CD8-positive, alpha-beta memory T cell (primary cell): ENCODE data around the gene GRAMD4. TPM values are rescaled to one million over a fixed set of nuclear protein-coding genes. Genes with fewer than 3 reads are reported as not detected.
A peak's percentile ranks its signal among the peaks of the same experiment; 100 is the strongest.

Experiments used
- CTCF ChIA-PET: fragments of 350-600 bp; sonication (Branson Sonifier 250); formaldehyde crosslinking; loops from one replicate; lab custom pipeline; 2021; ENCODE audit warnings: antibody characterized with exemption; lab: Charles Lee
- POLR2A ChIA-PET: fragments of 350-600 bp; sonication (Branson Sonifier 250); formaldehyde crosslinking; loops from one replicate; lab custom pipeline; 2021; ENCODE audit warnings: antibody characterized with exemption; lab: Charles Lee
- DNase-seq, 5 donors: peaks; one replicate each; pipeline versions ENCODE4 v3.0.0 to v3.0.0-alpha.2; 2020 to 2022; ENCODE audit warnings: mixed read lengths in 1 of 5
- H3K27ac ChIP-seq: one replicate; pipeline ENCODE4 v1.7.0; 2013; ENCODE audit warnings: low read depth, mild to moderate bottlenecking, low read length, moderate library complexity
- H3K27me3 ChIP-seq: 2 replicates; pipeline ENCODE4 v1.7.0; 2013; ENCODE audit warnings: low read length, mild to moderate bottlenecking; ENCODE audit not compliant: insufficient read depth, poor library complexity, severe bottlenecking
- H3K36me3 ChIP-seq: 2 replicates; pipeline ENCODE4 v1.7.0; 2013; ENCODE audit warnings: mild to moderate bottlenecking, low read length, moderate library complexity; ENCODE audit not compliant: insufficient read depth
- H3K4me1 ChIP-seq: 2 replicates; pipeline ENCODE4 v1.7.0; 2013; ENCODE audit warnings: mild to moderate bottlenecking, low read length, moderate library complexity; ENCODE audit not compliant: insufficient read depth
- H3K4me3 ChIP-seq: 2 replicates; pipeline ENCODE4 v1.7.0; 2013; ENCODE audit warnings: mild to moderate bottlenecking, low read length
- H3K9me3 ChIP-seq: 2 replicates; pipeline ENCODE4 v1.7.0; 2013; ENCODE audit warnings: mild to moderate bottlenecking, low read length
- H3K27ac Mint-ChIP-seq, 8 donors: one replicate each; pipeline ENCODE4 v1.8.0; 2020 to 2021; ENCODE audit warnings: mixed read lengths in 8 of 8, mild to moderate bottlenecking in 6 of 8, inconsistent platforms in 3 of 8, moderate library complexity in 3 of 8
- H3K27me3 Mint-ChIP-seq, 2 donors: one replicate each; pipeline ENCODE4 v1.8.0; 2020 to 2021; ENCODE audit warnings: mixed read lengths in 2 of 2, mild to moderate bottlenecking in 1 of 2, moderate library complexity in 1 of 2
- H3K36me3 Mint-ChIP-seq, 3 donors: one replicate each; pipeline ENCODE4 v1.8.0; 2020 to 2021; ENCODE audit warnings: mixed read lengths in 3 of 3, inconsistent platforms in 1 of 3, mild to moderate bottlenecking in 1 of 3
- H3K4me1 Mint-ChIP-seq, 3 donors: one replicate each; pipeline ENCODE4 v1.8.0; 2020 to 2021; ENCODE audit warnings: mixed read lengths in 3 of 3, inconsistent platforms in 1 of 3, mild to moderate bottlenecking in 1 of 3
- H3K4me3 Mint-ChIP-seq, 7 donors: one replicate each; pipeline ENCODE4 v1.8.0; 2020 to 2021; ENCODE audit warnings: mixed read lengths in 7 of 7, mild to moderate bottlenecking in 6 of 7, moderate library complexity in 4 of 7, inconsistent platforms in 2 of 7
- H3K9me3 Mint-ChIP-seq, 5 donors: one replicate each; pipeline ENCODE4 v1.8.0; 2020 to 2022; ENCODE audit warnings: mixed read lengths in 5 of 5, mild to moderate bottlenecking in 3 of 5, moderate library complexity in 2 of 5, inconsistent platforms in 1 of 5
- polyA plus RNA-seq: library from polyadenylated mRNA; unstranded; fragments of 300-500 nt; fragmentation: Illumina TruSeq; gene quantifications from one replicate; pipeline ENCODE4 v1.2.3, GENCODE V29; 2021
- total RNA-seq, 2 experiments: library from RNA; stranded (reverse); gene quantifications; one replicate each; pipeline ENCODE4 v1.2.3, GENCODE V29; 2021

Gene GRAMD4
- total and polyA plus RNA-seq, 3 experiments from 2014 or later = 7.6 to 33.0 (median 25.3) TPM

DNA sequence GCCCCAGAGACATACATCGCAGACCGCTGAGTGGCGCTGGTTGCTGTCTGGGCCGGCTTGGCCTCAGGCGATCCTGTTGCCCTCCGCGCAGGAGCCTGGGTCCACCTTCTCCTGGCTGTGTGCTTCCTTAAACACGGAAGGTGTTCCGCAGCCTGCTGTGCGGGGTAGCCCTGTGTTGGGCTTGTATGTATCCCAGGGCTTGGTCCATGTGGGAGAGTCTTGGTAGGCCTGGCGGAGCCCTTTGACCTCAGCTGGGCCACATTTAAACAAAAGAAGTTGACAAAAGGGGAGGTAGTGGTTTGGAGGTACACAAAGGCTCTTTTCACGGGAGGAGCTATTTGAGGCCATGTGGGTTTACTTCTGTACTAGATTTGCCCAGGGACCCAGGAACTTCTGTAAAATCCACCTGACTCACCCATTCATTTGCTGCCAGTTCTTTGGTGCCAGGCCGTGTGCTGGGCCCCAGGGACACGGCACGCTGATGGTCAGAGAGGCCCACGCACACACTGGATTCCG is 11.0 kb upstream of the GRAMD4 start:
- ChIA-PET CTCF (no interaction called here), POLR2A (no interaction called here)
- Histone ChIP-seq H3K4me1 (peaks cover 26% of the 10 kb centered on the region), H3K4me3 (no peak overlapping the region), H3K36me3 (no peaks in the 10 kb centered on the region), H3K27ac (no peak overlapping the region), H3K9me3 (no peaks in the 10 kb centered on the region), H3K27me3 (no peaks in the 10 kb centered on the region)
- Mint-ChIP-seq H3K9me3 (no peaks in the 10 kb centered on the region), H3K27me3 (no peaks in the 10 kb centered on the region), H3K36me3 (no peaks in the 10 kb centered on the region), H3K4me1 (peaks cover 29 to 33% (median 32%) of the 10 kb centered on the region in 3 donors), H3K27ac (no peak overlapping the region), H3K4me3 (no peak overlapping the region)
- DNase-seq = no peak

DNA sequence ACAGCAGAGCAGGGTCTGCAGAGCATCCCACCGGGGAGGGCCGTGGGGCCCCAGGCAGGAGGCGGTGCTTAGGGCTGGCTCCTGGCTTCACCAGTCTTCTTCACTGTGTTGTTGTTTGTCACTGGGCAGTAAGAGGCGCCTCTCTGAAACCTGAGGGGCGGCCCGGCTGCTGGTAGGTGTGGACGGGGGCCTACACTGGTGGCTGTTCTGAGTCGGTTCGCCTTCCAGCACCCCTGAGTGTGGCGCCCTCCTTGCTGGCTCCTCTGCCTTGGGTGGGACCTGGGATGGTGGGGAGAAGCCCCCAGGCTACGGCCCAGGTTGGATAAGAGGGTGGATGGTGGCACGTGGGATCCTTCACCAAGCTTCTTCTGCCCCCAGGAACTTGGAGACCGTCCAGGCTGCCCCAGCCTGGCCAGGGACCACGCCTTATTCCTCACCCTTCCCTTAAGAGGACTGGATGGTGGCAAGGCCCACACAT is 10.4 kb upstream of the GRAMD4 start:
- no peak overlapping the region for H3K4me3 ChIP-seq
- Mint-ChIP-seq H3K36me3 (no peaks in the 10 kb centered on the region), H3K27me3 (no peaks in the 10 kb centered on the region), H3K27ac (no peak overlapping the region), H3K4me1 (peaks cover 31 to 34% (median 33%) of the 10 kb centered on the region in 3 donors), H3K9me3 (no peaks in the 10 kb centered on the region), H3K4me3 (no peak overlapping the region)
- no peaks in the 10 kb centered on the region for H3K36me3 ChIP-seq
- ChIA-PET CTCF (no interaction called here), POLR2A (no interaction called here)
- H3K9me3 ChIP-seq = no peaks in the 10 kb centered on the region
- no peak overlapping the region for H3K27ac ChIP-seq
- peaks cover 27% of the 10 kb centered on the region for H3K4me1 ChIP-seq
- H3K27me3 ChIP-seq = no peaks in the 10 kb centered on the region
- no peak for DNase-seq

DNA sequence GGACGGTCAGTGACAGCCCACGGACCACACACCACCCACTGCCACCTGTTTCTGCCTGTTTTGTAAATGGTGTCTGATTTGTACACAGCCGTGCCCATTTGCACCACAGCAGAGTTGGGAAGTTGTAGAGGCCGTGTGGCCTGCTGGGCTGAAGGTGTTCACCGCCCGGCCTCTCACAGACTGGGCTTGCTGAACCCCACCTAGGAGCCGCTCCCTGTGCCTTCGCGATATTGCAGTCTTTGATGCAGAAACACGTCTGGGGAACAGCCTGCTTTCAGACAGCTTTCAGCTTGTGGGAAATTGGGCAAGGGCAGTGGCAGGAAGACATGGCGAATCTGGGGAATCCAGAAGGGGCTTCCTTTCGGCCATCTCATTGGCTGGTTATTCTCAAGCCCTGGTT is 9.8 kb upstream of the GRAMD4 start:
- Histone ChIP-seq H3K4me1 (peaks cover 29% of the 10 kb centered on the region), H3K27ac (no peak overlapping the region)

DNA sequence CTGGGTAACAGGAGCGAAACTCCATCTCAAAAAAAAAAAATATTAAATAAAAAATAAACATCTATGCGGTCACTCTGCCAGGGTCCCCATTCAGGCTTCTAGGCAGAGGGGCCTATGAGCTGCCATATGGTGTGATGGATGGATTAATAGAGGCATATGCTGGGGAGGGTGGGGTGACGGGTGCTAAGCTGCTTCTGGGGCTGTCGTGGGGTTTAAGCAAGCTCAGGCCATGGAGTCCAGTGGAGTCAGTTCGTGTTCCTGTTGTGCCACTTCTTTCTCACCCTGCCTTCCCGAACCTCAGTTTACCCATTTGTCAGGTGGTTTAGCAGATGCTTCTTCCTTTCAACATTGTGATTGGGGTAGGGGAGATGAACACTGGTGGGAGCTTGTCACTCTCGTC is 9.0 kb upstream of the GRAMD4 start:
- H3K36me3 ChIP-seq = no peaks in the 10 kb centered on the region
- Mint-ChIP-seq H3K36me3 (no peaks in the 10 kb centered on the region), H3K27ac (no peak overlapping the region), H3K4me1 (peaks cover 26 to 30% (median 29%) of the 10 kb centered on the region in 3 donors), H3K4me3 (no peak overlapping the region), H3K27me3 (no peaks in the 10 kb centered on the region), H3K9me3 (no peaks in the 10 kb centered on the region)
- H3K27me3 ChIP-seq = no peaks in the 10 kb centered on the region
- no peaks in the 10 kb centered on the region for H3K9me3 ChIP-seq
- peaks cover 29% of the 10 kb centered on the region for H3K4me1 ChIP-seq
- CTCF ChIA-PET = interaction anchor here (1.3 kb wide), 1 partner anchor 12 kb away, joined by 3 read pairs; no protein-coding TSS in a partner anchor
- POLR2A ChIA-PET = no interaction called here
- H3K4me3 ChIP-seq = no peak overlapping the region
- no peak for DNase-seq
- no peak overlapping the region for H3K27ac ChIP-seq

More for the DNA sequence above, 9.8 kb upstream of the GRAMD4 start:
- H3K27me3 Mint-ChIP-seq = no peaks in the 10 kb centered on the region
- Histone ChIP-seq H3K27me3 (no peaks in the 10 kb centered on the region), H3K9me3 (no peaks in the 10 kb centered on the region), H3K4me3 (no peak overlapping the region), H3K36me3 (no peaks in the 10 kb centered on the region)
- CTCF ChIA-PET = interaction anchor here (1.3 kb wide), 1 partner anchor 13 kb away, joined by 3 read pairs; no protein-coding TSS in a partner anchor
- H3K4me1 Mint-ChIP-seq = peaks cover 27 to 31% (median 30%) of the 10 kb centered on the region in 3 donors
- DNase-seq = no peak
- H3K9me3 Mint-ChIP-seq = no peaks in the 10 kb centered on the region
- no peak overlapping the region for H3K4me3 Mint-ChIP-seq
- no peaks in the 10 kb centered on the region for H3K36me3 Mint-ChIP-seq
- POLR2A ChIA-PET = no interaction called here
- peak overlapping the region in 2 of 8 donors; percentile 5 to 35 for H3K27ac Mint-ChIP-seq

DNA sequence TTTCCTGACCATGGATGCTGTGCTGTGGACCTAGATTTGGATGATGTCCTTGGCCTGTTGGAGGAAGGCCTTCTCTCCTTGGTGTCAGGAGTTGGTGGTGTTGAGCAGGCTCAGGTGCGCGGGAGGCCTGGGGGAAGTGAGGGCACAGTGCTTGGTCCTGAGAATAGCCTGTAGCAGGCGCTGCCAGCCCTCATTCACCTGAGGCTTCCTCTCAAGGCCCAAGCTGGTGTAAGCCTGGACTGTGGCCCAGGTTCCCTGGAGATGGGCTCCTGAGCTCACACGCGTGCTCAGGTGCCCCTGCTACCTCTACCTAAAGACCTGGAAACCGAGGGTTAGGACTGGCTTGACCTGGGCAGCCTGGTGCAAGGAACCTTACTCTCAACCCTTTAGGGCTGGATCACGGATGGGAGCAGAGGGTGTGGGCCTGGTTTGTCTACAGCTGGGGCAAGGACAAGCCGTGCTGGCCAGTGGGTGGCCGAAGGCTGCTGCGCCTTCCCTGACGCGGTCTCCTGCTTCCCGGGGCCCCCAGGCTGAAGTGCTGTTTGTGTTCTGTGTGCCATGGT is 7.8 kb upstream of the GRAMD4 start:
- Histone ChIP-seq H3K27ac (no peak overlapping the region), H3K9me3 (no peaks in the 10 kb centered on the region), H3K4me3 (peak overlapping the region; percentile 74), H3K36me3 (no peaks in the 10 kb centered on the region), H3K4me1 (peaks cover 29% of the 10 kb centered on the region), H3K27me3 (no peaks in the 10 kb centered on the region)
- Mint-ChIP-seq H3K9me3 (no peaks in the 10 kb centered on the region), H3K36me3 (no peaks in the 10 kb centered on the region), H3K4me1 (peaks cover 26 to 30% (median 29%) of the 10 kb centered on the region in 3 donors), H3K27ac (peak overlapping the region; percentile 67 to 91 (median 89)), H3K27me3 (no peaks in the 10 kb centered on the region), H3K4me3 (peak overlapping the region; percentile 84 to 94 (median 91))
- no peak for DNase-seq
- ChIA-PET CTCF (interaction anchor here (0.8 to 1.9 kb wide), 2 partner anchors 11 to 49 kb away, joined by 4 to 5 read pairs; no protein-coding TSS in a partner anchor), POLR2A (no interaction called here)

DNA sequence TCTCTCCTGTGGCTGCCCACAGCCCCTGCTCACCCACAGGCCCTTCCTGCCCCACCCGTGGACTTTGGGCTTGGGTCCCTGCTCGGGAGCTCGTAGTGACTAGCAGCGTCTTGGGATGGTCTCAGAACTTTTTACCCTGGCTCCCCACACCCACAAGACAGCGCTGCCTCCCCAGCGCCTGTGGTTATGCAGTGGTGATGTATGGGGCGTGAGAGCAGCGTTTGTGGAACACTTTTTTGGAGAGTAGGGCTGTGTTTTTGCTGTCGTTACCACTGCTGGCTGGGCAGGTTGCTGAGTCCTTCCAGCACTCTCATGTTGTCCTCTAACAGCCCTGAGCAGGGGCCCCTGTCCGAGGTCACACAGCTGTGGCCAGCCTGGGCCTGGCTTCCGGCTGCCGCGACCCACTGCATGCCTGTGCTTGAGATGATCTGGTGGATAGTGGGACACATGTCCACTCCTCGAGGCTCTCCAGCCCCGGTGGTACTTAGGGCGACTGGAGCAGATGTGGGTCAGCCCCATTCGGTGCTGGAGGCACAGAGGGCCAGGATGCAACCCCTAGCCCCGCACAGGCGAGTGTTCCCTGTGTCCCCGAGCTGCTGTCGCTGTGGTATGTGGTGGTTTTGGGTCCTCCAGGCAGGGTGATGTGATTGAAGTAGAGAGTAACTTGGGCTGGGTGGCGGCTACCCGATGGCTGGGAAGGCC is 7.1 kb upstream of the GRAMD4 start:
- H3K9me3 ChIP-seq = no peaks in the 10 kb centered on the region
- peak overlapping the region; percentile 74 for H3K4me3 ChIP-seq
- no peaks in the 10 kb centered on the region for H3K27me3 ChIP-seq
- peaks cover 26 to 30% (median 29%) of the 10 kb centered on the region in 3 donors for H3K4me1 Mint-ChIP-seq
- H3K36me3 Mint-ChIP-seq = no peaks in the 10 kb centered on the region
- H3K4me1 ChIP-seq = peaks cover 29% of the 10 kb centered on the region
- H3K4me3 Mint-ChIP-seq = peak overlapping the region; percentile 84 to 94 (median 91)
- no peaks in the 10 kb centered on the region for H3K9me3 Mint-ChIP-seq
- H3K36me3 ChIP-seq = no peaks in the 10 kb centered on the region
- CTCF ChIA-PET = interaction anchor here (0.8 to 1.9 kb wide), 2 partner anchors 10 to 49 kb away, joined by 4 to 5 read pairs; no protein-coding TSS in a partner anchor
- no peak overlapping the region for H3K27ac ChIP-seq
- peak; percentile 19 to 68 (median 33) for DNase-seq
- no peaks in the 10 kb centered on the region for H3K27me3 Mint-ChIP-seq
- POLR2A ChIA-PET = no interaction called here
- H3K27ac Mint-ChIP-seq = peak overlapping the region; percentile 67 to 91 (median 89)

DNA sequence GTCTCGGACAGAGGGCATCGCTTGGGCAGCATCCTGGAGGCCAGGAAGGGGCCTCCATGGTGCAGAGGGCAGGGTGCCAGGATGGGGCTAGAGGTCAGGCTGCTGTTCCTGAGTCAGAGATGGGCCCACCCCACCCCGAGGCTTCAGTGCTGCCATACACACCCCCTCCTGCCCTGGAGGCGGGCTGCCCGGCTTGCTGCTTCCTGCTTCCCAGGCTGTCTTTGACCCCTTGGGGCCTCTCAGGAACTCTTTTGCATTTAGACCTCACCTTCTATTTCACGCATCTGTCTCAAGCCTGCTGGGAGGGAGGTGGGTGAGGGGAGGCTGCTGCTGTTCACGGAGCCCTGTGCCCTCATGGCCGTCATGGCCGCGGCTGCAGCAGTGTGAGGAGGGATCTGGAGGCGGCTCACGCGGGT is 6.6 kb upstream of the GRAMD4 start:
- Histone ChIP-seq H3K27me3 (no peaks in the 10 kb centered on the region), H3K9me3 (no peaks in the 10 kb centered on the region), H3K4me3 (peak overlapping the region; percentile 74), H3K36me3 (no peaks in the 10 kb centered on the region), H3K4me1 (peaks cover 29% of the 10 kb centered on the region), H3K27ac (no peak overlapping the region)
- no peaks in the 10 kb centered on the region for H3K9me3 Mint-ChIP-seq
- peak overlapping the region; percentile 62 to 98 (median 91) for H3K27ac Mint-ChIP-seq
- H3K36me3 Mint-ChIP-seq = no peaks in the 10 kb centered on the region
- H3K27me3 Mint-ChIP-seq = no peaks in the 10 kb centered on the region
- H3K4me3 Mint-ChIP-seq = peak overlapping the region; percentile 87 to 95 (median 92)
- peaks cover 26 to 30% (median 29%) of the 10 kb centered on the region in 3 donors for H3K4me1 Mint-ChIP-seq
- CTCF ChIA-PET = interaction anchor here (1.9 kb wide), 1 partner anchor 50 kb away, joined by 5 read pairs; no protein-coding TSS in a partner anchor
- no peak for DNase-seq
- POLR2A ChIA-PET = no interaction called here
